SK-N-MC (cell line): ENCODE data around the gene IPPK.

ENCODE experiments used
- EZH2 ChIP-seq: fragments of 200-600 bp; sonication (generic); IDR thresholded peaks from one replicate; pipeline ENCODE4 v1.6.1; 2017; ENCODE audit warnings: antibody characterized with exemption
- FOXP2 ChIP-seq: optimal IDR thresholded peaks from 2 replicates; pipeline ENCODE3; 2011; ENCODE audit warnings: mild to moderate bottlenecking, moderate library complexity; ENCODE audit not compliant: insufficient read depth; ENCODE audit errors: extremely low read length, control extremely low read depth
- POLR2AphosphoS5 ChIP-seq: IDR thresholded peaks from 2 replicates; pipeline ENCODE4 v1.6.1; 2012; ENCODE audit warnings: mild to moderate bottlenecking, low read depth, low read length, borderline replicate concordance

GRCh38 chr9:92649007-92649406, 20.9 kb downstream of the IPPK start:
- TF ChIP-seq POLR2AphosphoS5 (no peak), EZH2 (no peak), FOXP2 (no peak)
